HG03565 (cell line): ENCODE data around the gene FAM111B.
A peak's percentile ranks its signal among the peaks of the same experiment; 100 is the strongest.
"Not testable (repeated sequence)": the region's sequence is repeated elsewhere in the genome, so short reads cannot be mapped to it uniquely, and the experiment has no call there.

Experiments used
- ATAC-seq: cut with Tn5 transposase; IDR thresholded peaks from one replicate; pipeline ENCODE4 v1.9.1; 2021; ENCODE audit warnings: mild to moderate bottlenecking, moderate library complexity; ENCODE audit not compliant: unreplicated experiment

Gene FAM111B

GRCh38 chr11:59106363-59107336, at the start of gene FAM111B:
Gene FAM111B, plus strand, starts transcription at chr11:59107237. Its CDS starts 2,389 bp downstream, at chr11:59109626.
- ATAC-seq = peak; percentile 73

- ATAC-seq = peak; percentile 87
Observed at GRCh38 chr11:59058120-59059033, 48.7 kb upstream of the FAM111B start.

- ATAC-seq = not testable (repeated sequence)
Observed at GRCh38 chr11:59060096-59060495, 46.9 kb upstream of the FAM111B start.

GRCh38 chr11:59062602-59063529, 44.2 kb upstream of the FAM111B start:
- no peak for ATAC-seq

GRCh38 chr11:59063996-59064727, 42.9 kb upstream of the FAM111B start:
- peak; percentile 55 for ATAC-seq

GRCh38 chr11:59069087-59069486, 38.0 kb upstream of the FAM111B start:
- ATAC-seq = no peak

- ATAC-seq = peak; percentile 83
Observed at GRCh38 chr11:59076876-59077571, 30.0 kb upstream of the FAM111B start.

- ATAC-seq = no peak
Observed at GRCh38 chr11:59078435-59078834, 28.6 kb upstream of the FAM111B start.

- ATAC-seq = no peak
Observed at GRCh38 chr11:59079086-59079485, 28.0 kb upstream of the FAM111B start.

- not testable (repeated sequence) for ATAC-seq
Observed at GRCh38 chr11:59080421-59080820, 26.6 kb upstream of the FAM111B start.

GRCh38 chr11:59081430-59082020, 25.5 kb upstream of the FAM111B start:
- ATAC-seq = not testable (repeated sequence)

GRCh38 chr11:59086007-59086406, 21.0 kb upstream of the FAM111B start, which contains the start of gene GLYATL1B:
Gene GLYATL1B, plus strand, starts transcription at chr11:59086307. Its CDS starts 0 bp downstream, at chr11:59086307.
- ATAC-seq = not testable (repeated sequence)

GRCh38 chr11:59088162-59088561, 18.9 kb upstream of the FAM111B start:
- ATAC-seq = no peak

- not testable (repeated sequence) for ATAC-seq
Observed at GRCh38 chr11:59093576-59093975, 13.5 kb upstream of the FAM111B start.

- peak; percentile 82 for ATAC-seq
Observed at GRCh38 chr11:59095225-59095624, 11.8 kb upstream of the FAM111B start.

- ATAC-seq = not testable (repeated sequence)
Observed at GRCh38 chr11:59095972-59096575, 11.0 kb upstream of the FAM111B start.

GRCh38 chr11:59097113-59097708, 9.8 kb upstream of the FAM111B start:
- ATAC-seq = peak; percentile 37

- ATAC-seq = peak; percentile 17
Observed at GRCh38 chr11:59097938-59098337, 9.1 kb upstream of the FAM111B start.
